GM21447 (cell line): Measurements from ENCODE around the gene UBE2D1.

Experiments used
- ATAC-seq: cut with Tn5 transposase; IDR thresholded peaks from one replicate; pipeline ENCODE4 v1.9.1; 2021; ENCODE audit not compliant: unreplicated experiment

UBE2D1 gene

DNA sequence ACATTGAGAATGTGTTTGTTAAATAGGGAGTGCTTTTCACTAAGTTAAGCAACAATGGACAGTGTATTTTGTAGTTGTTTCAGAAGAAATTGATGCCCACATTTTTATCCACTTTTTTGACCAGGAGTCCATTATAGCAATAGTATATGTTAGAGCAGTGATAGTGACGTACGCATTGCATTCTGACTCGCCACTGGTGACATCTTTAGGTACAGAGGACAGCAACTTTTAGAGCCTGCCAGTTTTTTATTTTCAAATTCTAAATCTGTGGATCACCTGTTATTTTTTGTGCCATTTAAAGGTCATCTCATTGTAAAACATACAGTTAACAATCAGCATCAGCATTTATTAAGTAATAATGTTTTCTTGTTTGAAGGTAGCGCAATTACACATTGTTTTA lies 1.4 kb downstream of the UBE2D1 start:
- ATAC-seq = no peak

GRCh38 chr10:58341422-58341821 lies 6.6 kb downstream of the UBE2D1 start:
- ATAC-seq = no peak

GRCh38 chr10:58341947-58342346 lies 7.1 kb downstream of the UBE2D1 start:
- ATAC-seq = no peak

- no peak for ATAC-seq
Measured at GRCh38 chr10:58347967-58348366, 13.2 kb downstream of the UBE2D1 start.

DNA sequence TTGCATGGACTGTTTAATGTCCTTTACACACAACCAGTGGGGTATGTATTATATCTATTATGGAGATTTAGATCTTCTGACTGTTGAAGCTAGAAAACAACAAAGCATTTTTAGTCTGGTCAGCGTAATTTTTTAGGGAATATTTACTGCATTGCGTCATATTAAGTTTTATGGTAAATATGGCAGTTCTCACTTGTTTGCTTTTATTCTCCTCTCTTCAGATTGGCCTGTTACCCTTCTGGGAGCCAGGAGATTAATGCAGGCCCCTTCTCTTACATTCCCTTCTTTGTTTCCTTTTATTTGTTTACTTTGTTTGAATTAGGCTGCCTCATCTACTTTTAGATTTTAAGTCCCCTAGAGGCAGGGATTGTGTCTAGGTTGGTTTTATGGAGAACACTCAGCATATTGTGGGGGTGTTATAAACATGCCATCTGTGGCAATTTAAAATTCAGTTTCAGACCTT lies 13.8 kb downstream of the UBE2D1 start:
- no peak for ATAC-seq

DNA sequence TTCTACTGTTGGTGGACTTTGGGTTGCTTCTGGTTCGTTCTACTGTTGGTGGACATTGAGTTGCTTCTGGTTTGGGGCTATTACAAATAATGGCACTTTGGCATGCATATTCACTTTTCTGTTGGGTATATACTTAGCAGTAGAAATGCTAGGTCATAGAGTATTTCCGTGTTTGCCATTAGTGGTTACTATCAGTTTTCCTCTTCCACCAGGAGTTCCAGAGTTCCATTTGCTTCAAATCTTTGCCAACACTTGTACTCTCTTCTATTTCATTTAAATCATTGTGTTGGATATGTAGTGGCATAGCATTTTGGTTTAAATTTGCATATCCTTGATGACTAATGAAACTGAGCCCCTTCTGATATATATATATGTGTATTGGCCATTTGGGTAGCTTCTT lies 15.2 kb downstream of the UBE2D1 start:
- no peak for ATAC-seq

DNA sequence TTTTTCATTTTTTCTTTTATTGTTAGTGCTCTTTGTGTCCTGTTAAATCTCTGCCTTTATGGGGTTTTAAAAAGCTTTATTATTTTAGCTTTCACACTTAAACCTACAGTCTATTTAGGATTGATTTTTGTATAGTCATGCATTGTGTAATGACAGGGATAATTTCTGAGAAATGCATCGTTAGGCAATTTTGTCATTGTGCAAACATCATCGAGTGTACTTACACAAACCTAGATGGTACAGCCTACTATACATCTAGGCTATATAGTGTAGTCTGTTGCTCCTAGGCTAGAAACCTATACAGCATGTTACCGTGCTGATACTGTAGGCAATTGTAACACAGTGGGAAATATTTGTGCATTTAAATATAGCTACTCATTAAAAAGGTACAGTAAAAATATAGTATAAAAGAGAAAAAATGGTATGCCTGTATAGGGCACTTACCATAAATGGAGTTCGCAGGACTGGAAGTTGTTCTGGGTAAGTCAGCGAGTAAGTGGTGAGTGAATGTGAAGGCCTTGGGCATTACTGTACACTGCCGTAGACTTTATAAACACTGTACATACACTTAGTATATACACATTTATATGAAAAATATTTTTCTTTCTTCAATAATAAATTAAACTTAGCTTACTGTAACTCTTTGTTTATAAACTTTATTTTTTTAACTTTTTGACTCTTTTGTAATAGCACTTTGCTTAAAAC lies 16.0 kb downstream of the UBE2D1 start:
- ATAC-seq = no peak

- ATAC-seq = no peak
Measured at GRCh38 chr10:58351616-58352578, 17.1 kb downstream of the UBE2D1 start.

- ATAC-seq = no peak
Measured at GRCh38 chr10:58352956-58353610, 18.3 kb downstream of the UBE2D1 start.

- ATAC-seq = no peak
Measured at GRCh38 chr10:58356756-58357155, 21.9 kb downstream of the UBE2D1 start.

GRCh38 chr10:58358314-58358933 lies 23.6 kb downstream of the UBE2D1 start:
- ATAC-seq = no peak

DNA sequence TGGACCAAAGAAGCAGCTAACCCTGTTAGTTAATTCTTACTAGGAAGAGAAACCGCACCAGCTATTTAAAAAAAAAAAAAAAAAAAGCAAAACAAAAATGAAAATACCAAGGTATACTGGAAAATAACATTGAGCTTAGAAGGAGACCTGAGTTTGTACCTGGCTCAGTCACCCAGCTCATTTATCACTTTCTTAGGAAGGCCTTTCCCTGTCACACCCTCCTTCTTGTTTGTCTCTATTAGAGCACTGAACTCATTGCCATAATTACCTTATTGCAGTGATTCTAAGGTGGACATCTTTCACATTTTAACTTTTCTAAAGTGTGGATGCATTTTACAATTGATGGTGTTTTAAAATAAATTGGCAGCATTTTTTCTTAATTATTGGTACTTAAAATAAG lies 24.1 kb downstream of the UBE2D1 start:
- ATAC-seq = no peak

- no peak for ATAC-seq
Measured at GRCh38 chr10:58359541-58359940, 24.7 kb downstream of the UBE2D1 start.

DNA sequence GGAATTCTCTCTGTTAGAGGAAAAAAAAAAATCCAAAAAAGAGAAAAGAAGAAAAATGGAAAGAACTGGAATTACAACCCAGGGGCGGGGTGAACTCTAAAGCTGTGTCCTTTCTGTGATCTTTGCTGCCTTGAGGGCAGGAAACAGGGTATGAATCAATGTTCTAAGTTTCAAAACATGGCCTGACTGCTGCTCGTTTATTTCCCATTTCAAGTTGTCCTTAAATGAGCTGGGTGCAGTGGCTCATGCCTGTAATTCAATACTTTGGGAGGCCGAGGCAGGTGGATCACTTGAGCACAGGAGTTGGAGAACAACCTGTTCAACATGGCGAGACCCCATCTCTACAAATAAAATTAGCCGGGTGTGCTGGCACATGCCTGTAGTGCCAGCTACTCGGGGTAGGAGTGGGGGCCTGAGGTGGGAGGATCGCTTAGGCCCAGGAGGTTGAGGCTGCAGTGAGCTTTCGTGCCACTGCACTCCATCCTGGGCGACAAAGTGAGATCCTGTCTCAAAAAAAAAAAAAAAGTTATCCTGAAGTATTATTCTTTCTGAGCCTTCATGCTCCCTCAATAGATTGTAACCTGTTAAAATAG lies 25.7 kb downstream of the UBE2D1 start:
- no peak for ATAC-seq

DNA sequence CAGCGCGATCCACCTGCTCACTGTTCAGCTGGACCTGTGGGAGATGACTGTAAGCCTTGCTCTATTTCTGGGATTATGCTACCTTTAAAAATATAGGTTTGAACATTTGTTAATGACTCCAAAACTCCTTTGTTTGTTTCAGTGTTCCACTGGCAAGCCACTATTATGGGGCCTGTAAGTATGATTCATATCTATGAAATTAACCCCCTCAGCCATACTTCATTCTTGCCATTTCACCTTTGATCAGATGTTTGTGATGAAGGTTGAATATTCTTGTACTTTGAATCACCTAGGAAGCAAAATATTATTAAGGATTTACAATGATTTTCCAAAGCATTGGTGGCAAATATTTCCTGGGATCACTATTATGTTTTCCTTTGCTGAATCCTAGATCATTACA lies 26.5 kb downstream of the UBE2D1 start:
- ATAC-seq = no peak

DNA sequence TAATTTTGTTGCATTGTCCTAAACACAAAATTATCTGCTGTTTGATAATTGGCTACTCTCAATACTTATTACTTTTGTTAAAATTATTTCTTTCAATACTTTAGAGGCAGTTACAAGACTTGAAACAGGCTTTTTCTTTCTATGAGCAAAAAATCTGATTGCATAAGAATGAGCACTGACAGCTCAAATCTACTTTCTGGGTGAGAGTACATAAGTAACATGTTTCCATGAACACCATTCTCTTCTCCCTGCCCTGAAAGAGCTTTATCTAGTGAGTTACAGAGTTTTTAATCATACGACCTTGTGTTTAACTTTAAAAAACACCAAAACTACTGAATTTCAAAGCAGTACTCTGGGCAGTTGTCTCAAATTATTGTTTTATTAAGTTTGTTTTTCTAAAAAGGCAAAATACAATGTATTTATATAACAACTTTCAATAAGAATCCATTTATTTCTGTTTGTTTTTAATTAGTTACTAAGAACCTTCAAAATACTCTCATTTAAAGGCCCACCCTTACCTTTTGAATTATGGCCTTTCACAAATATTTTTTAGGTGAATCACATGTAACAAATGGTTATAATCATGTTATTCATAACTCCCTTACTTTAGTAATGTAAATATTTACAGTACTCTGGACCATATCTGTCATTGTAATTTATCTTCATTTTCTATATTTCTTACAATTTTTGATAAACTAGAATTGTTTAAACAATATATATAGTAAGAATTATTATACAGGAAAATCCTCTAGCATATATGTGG lies 27.4 kb downstream of the UBE2D1 start:
- no peak for ATAC-seq

- ATAC-seq = no peak
Measured at GRCh38 chr10:58367069-58367468, 32.3 kb downstream of the UBE2D1 start.

DNA sequence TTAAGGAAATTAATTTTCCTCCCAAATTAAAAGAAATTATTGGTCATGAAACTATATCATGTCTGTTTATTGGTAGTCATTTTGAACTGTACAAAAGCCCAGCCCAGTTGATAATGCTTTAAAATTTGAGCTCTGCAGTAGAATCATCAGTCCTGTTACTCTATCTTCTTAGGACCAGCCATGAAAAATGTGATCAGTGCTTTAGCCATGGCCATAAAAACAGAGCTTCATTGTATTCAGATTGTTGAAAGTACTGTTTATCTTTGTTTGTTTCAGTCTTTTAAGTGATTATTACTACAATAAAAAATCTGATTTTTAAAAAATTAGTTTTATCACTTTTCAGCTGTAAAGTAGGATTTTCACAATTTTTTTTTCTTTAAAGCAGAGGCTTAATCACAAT lies 36.7 kb downstream of the UBE2D1 start:
- ATAC-seq = no peak

DNA sequence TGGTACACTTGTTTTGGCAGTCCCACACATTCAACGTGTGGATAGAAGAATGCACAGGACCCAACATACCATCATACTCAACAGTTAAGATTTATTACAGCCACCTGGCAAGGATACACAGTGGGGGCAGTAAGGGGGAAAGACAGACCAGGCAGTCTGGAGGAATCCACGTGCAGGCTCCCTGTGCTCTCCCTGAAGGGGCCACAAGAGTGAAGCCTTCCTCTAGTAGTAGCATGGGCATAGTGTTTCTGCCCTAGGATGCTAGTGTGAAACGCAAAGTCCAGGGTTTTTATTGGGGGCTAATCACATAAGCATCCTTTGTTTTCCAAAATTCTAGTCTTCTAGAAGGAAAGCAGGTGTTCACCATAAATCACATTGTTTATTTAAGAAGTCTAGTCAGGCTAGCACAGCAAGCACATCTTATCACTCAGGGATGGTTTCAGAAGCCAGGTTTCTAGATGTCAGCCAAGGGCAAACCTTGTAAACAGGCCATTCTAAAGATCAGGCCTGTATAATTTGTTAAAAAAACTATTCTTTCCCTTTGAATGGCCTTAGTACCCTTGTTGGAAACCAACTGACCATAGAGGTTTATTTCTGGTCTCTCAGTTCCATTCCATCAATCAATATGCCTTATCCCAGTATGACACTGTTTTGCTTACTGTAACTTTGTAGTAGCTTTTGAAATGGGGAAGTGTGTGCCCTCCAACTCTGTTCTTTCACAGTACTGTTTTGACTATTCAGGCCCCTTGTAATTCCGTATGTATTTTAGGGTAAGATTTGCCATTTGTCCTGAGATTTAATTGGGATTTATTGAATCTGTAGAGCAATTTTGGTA lies 38.0 kb downstream of the UBE2D1 start:
- ATAC-seq = no peak
